NCI-H748 treated with DMSO at 0.1 percent for 48 hours (cell line): Measurements from ENCODE around the gene SNRNP35.
"Not testable (repeated sequence)": the region's sequence is repeated elsewhere in the genome, so short reads cannot be mapped to it uniquely, and the experiment has no call there.

Experiments
- DNase-seq: peaks from one replicate; lab custom pipeline; 2025; lab: John Stamatoyannopoulos, UW

SNRNP35 gene

DNA sequence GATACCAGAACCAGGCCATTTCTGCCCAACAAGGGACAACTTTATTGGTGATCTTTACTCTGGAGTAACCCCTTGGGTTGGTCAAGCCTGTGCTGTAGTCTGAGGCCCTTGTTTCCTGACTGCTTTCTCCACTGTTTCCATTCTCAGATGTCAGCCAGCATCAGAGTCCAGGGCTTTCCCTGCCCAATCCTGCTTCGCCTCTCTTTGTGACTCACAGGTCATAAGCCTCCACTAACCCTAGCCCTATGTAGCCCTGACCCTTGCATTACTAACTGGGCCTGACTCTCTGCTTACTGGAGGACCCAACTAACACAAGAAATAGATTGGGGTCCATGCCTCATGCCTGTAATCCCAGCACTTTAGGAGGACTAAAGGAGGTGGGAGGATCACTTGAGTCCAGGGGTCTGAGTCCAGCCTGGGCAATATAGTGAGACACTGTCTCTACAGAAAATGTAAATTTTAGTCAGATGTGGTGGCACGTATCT lies 8.6 kb upstream of the SNRNP35 start:
- no peak for DNase-seq

DNA sequence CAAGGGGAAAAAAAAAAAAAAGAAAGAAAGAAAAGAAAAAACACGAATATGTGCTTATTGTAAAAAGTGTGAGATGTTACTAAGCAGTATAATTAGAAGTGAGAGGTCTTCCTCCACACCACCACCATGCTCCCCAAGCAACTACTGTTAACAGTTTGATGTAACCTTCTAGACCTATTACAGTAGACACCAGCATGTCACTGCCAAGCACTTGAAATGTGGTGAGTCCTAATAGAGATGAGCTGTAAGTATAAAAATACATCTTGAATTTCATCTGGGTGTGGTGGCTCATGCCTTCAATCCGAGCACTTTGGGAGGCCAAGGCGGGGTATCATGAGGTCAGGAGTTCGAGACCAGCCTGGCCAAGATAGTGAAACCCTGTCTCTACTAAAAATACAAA lies 8.1 kb upstream of the SNRNP35 start:
- no peak for DNase-seq

DNA sequence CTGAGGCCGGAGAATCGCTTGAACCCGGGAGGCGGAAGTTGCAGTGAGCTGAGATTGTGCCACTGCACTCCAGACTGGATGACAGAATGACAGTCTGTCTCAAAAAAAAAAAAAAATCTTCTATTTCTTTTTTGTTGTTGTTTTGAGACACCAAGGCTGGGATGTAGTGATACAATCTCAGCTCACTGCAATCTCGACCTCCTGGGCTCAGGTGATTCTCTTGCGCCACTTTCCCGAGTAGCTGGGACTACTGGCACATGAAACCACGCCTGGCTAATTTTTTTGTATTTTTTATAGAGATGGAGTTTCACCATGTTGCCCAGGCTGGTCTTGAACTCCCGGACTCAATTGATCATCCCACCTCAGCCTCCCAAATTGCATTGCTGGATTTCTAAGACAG lies 7.3 kb upstream of the SNRNP35 start:
- no peak for DNase-seq

GRCh38 chr12:123452276-123452550 lies 5.7 kb upstream of the SNRNP35 start:
- not testable (repeated sequence) for DNase-seq

GRCh38 chr12:123453165-123453564 lies 4.8 kb upstream of the SNRNP35 start:
- DNase-seq = no peak

DNA sequence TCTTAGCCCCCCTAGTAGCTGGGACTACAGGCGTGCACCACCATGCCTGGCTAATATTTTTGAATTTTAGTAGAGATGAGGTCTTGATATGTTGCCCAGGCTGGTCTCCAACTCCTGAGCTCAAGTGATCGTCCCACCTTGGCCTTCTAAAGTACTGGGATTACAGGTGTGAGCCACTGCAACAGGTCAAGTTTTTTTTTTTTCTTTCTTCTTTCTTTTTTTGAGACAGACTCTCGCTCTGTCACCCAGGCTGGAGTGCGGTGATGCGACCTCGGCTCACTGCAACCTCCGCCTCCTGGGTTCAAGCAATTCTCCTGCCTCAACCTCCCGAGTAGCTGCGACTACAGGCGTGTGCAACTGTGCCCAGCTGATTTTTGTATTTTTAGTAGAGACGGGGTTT lies 5.2 kb downstream of the SNRNP35 start:
- DNase-seq = not testable (repeated sequence)

DNA sequence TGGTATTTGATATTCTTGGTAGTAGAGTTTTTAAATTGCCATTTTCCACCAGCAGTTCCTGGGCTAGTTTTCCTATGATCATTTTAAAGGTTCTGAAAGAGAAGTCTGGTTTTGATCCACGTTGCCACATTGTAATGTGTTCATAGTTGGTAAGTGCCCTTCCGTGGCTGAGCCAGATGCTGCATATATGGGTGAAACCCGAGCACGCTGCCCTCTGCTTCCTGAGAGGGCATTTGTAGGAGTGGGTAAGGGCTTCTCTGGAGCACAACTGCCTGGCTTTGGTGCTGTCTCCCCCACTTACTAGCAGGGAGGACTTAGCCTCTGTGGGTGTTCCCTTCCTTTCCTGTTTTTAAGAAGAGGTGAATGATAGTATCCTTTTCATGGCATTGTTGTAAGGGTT lies 7.1 kb downstream of the SNRNP35 start:
- DNase-seq = no peak

- no peak for DNase-seq
Measured at GRCh38 chr12:123468786-123469185, 10.8 kb downstream of the SNRNP35 start.

DNA sequence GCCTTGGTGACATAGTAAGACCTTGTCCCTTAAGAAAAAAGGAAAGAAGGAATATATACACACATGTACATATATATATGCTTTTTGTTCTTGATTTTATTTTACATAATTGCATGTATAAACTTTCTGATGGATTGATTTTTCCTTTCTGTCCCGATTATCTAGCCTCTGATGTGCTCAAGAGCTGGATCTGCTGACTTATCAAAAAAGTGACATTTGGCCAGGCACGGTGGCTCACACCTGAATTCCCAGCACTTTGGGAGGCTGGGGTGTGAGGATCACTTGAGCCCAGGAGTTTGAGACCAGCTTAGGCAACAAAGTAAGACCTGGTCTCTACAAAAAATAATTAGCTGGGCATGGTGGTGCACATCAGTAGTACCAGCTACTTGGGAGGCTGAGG lies 12.0 kb downstream of the SNRNP35 start:
- no peak for DNase-seq

DNA sequence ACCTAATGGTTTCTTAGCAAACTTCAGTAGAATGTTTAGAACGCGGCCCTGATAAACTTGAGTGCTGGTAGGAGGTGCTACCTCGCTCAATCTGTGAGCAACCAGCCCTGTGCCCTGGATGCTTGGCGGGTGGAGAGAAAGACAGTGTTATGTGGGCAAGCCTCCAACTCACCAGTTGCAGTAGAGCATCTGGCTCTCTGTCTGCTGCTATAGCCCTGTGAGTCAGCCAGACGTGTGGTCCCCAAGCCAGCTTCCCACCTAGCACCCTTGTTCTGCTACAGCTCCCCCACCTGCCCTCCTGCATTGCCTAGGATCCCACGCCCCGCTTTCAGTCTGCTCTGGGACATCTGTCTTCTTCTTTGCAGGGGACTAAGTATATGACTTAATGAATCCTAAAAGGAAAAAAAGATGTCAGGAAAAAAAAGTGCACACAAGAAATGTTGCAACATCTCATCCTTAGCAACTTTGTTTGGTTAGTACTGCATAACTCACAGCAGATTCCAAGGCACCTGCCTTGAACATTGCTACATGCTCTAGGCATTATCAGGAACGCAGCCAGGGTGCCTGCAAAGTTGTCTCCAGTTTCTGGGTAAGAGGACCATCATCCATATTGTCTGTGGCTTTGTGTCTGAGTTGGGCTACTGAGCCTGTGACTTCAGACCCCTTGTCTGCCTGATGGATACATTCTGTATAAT lies 13.6 kb downstream of the SNRNP35 start:
- DNase-seq = no peak

DNA sequence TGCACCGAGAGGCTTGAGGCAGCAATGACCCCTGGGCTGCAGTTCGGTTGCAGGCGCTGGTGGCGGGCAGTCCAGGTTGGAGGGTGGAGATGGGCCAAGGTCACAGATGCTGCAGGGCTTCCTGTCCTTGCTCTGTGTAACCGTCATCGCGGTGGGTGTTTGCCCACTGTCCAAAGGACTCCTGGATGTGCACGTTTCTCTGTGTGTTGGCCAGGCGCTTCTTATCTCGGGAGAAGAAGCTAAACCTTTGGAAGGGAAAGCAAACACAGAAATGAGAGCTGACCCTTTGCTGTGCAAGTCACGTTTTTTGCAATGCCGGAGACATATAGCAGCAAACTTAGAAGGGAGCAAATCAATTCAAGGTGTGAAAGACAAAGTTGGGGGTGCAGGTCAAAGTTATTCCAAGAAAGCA lies 14.5 kb downstream of the SNRNP35 start:
- no peak for DNase-seq

- no peak for DNase-seq
Measured at GRCh38 chr12:123474485-123475245, 16.7 kb downstream of the SNRNP35 start.

DNA sequence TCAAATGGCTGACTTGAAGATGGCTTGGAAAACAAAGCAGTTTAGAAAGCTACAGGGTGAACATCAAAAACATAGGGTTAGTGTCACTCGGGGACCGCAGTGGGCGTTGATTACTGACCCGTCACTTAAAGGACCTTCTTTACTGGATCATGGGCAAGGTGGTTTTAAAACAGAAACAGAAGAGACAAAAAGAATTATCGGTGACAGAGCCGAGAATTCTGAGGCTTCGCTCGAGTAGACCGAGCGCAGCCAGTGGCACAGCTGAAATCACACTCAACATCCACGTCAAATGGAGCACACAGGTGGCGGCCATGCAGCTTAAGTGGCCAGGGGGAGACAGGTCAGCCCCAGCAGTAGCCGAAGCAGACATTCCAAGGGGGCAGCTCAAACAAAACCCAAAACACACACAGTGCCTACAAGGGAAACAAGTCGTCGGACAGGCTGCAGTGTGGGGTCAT lies 17.3 kb downstream of the SNRNP35 start:
- no peak for DNase-seq

GRCh38 chr12:123478069-123478468 lies 20.1 kb downstream of the SNRNP35 start:
- no peak for DNase-seq

DNA sequence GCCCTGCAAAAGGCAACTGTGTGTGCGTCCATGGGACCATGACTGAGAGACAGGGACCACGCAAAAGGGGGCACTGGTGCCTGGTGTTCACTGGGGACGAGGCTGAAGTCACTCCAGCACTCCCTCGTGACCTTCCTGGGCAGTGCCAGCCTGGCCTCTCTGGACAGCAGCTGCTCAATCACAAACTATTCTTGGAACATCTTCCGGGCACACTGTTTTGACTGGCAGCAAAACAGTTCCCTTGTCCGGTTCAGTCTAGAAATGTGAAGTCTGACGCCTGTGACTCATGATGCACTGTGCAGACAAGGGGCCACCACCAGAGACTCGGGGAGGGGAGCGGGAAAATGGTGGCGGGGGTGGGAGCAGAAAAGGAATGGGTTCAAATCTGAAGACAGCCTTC lies 20.8 kb downstream of the SNRNP35 start:
- no peak for DNase-seq

DNA sequence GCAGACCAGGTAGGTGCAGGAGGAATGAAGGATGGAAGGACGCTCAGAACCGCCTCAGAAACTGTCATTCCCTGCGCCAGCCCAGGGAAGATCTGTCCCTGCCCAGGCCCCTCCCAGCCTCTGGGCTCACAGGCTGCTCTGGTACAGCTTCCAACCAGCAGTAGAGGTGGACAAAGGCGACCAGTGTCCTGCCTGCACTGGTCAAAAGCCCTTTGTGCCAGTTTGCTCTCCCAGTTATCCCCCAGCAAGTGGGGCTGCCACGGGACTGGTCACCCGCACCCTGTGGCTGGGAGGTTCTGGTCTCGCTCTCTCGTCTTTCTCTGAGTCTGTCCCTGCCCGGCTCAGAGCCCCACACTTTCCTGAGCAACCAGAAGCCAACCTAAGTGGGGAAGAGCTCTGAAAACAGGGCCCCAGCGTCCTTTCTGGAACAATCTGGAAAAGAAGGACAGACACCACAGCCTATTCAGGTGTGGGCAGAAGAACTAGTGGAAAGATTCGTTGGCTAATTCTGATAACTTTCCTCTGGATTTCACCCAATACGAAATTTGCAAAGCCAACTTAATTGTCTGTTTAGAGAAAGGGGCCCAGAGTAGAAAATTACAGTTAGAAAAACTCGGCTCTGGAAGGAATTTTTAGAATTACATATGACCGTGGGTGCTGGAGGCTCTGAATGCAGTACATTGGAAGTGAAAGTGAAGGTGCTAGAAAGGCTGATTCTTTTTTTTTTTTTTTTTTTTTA lies 21.7 kb downstream of the SNRNP35 start:
- DNase-seq = no peak

DNA sequence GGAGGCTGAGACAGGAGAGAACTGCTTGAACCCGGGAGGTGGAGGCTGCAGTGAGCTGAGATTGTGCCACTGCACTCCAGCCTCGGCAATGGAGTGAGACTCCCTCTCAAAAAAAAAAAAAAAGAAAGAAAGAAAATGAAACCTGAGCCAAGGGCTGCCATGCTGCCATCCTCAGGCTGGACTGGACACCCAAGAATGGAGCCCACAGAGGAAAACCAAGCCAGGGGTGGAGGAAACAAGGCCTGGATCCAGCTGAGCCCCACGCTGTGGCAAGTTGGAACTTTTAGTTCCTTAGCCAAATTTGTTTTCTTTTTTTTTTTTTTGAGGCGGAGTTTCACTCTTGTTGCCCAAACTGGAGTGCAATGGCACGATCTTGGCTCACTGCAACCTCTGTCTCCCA lies 23.3 kb downstream of the SNRNP35 start:
- not testable (repeated sequence) for DNase-seq

GRCh38 chr12:123482876-123483275 lies 24.9 kb downstream of the SNRNP35 start:
- no peak for DNase-seq

GRCh38 chr12:123483602-123484248 lies 25.8 kb downstream of the SNRNP35 start:
- DNase-seq = no peak

GRCh38 chr12:123485756-123486155 lies 27.8 kb downstream of the SNRNP35 start:
- no peak for DNase-seq

DNA sequence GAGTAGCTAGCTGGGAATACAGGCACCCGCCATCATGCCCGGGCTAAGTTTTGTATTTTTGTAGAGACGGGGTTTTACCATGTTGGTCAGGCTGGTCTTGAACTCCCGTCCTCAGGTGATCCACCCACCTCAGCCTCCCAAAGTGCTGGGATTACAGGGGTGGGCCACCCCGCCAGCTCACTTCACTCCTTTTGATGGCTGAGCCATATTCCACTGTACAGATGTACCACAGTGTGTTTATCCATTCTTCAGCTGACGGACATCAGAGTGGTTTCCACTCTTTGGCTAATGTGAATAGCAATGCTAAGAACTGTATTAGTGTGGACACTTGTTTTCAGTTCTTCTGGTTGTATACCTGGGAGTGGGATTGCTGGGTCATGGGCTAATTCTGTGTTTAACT lies 29.5 kb downstream of the SNRNP35 start:
- DNase-seq = no peak

GRCh38 chr12:123488539-123489230 lies 30.7 kb downstream of the SNRNP35 start:
- DNase-seq = no peak
